ENCODE measurements around the gene PPP2R3B.

Gene PPP2R3B

GRCh38 chrX:323721-324628 is 62.7 kb downstream of the PPP2R3B start:
- in situ Hi-C loops (cut with MboI; ENCODE audit: low sequenced_read_pairs): no loop called here

- in situ Hi-C loops (cut with MboI; ENCODE audit: low sequenced_read_pairs): no loop called here
Measured at GRCh38 chrX:320126-320783, 66.5 kb downstream of the PPP2R3B start.

GRCh38 chrX:319579-320125 is 67.1 kb downstream of the PPP2R3B start:
- in situ Hi-C loops (cut with MboI; ENCODE audit: low sequenced_read_pairs): no loop called here

GRCh38 chrX:318739-319578 is 67.7 kb downstream of the PPP2R3B start, which contains the start of gene GTPBP6:
TSS of gene GTPBP6 (minus strand) at chrX:318796. CDS start at chrX:318787, 9 bp downstream.
- in situ Hi-C loops (cut with MboI; ENCODE audit: low sequenced_read_pairs): no loop called here

- in situ Hi-C loops (cut with MboI; ENCODE audit: low sequenced_read_pairs): no loop called here
Measured at GRCh38 chrX:318068-318738, 68.5 kb downstream of the PPP2R3B start.

- in situ Hi-C loops (cut with MboI; ENCODE audit: low sequenced_read_pairs): no loop called here
Measured at GRCh38 chrX:317424-318067, 69.2 kb downstream of the PPP2R3B start.

GRCh38 chrX:316351-317325 is 70.1 kb downstream of the PPP2R3B start:
- in situ Hi-C loops (cut with MboI; ENCODE audit: low sequenced_read_pairs): no loop called here

GRCh38 chrX:314781-315595 is 71.7 kb downstream of the PPP2R3B start:
- in situ Hi-C loops (cut with MboI; ENCODE audit: low sequenced_read_pairs): no loop called here

GRCh38 chrX:314049-314448 is 72.7 kb downstream of the PPP2R3B start:
- in situ Hi-C loops (cut with MboI; ENCODE audit: low sequenced_read_pairs): no loop called here

GRCh38 chrX:313546-313945 is 73.2 kb downstream of the PPP2R3B start:
- in situ Hi-C loops (cut with MboI; ENCODE audit: low sequenced_read_pairs): no loop called here

GRCh38 chrX:312621-313331 is 73.9 kb downstream of the PPP2R3B start:
- in situ Hi-C loops (cut with MboI; ENCODE audit: low sequenced_read_pairs): no loop called here

GRCh38 chrX:311156-312129 is 75.3 kb downstream of the PPP2R3B start:
- in situ Hi-C loops (cut with MboI; ENCODE audit: low sequenced_read_pairs): no loop called here

GRCh38 chrX:310621-311155 is 76.0 kb downstream of the PPP2R3B start:
- in situ Hi-C loops (cut with MboI; ENCODE audit: low sequenced_read_pairs): no loop called here

- in situ Hi-C loops (cut with MboI; ENCODE audit: low sequenced_read_pairs): no loop called here
Measured at GRCh38 chrX:308821-309520, 77.7 kb downstream of the PPP2R3B start.

Measured in hTERT RPE-1 (cell line).